Dermis microvascular lymphatic vessel endothelial cell (primary cell): ENCODE results near the gene CTSW. TPM values are rescaled to one million over a fixed set of nuclear protein-coding genes. Genes with fewer than 3 reads are reported as not detected.

Source experiments
- DNase-seq, 2 donors: peaks; one replicate each; pipeline versions ENCODE4 v3.0.0 to v3.0.0-alpha.2; 2010; ENCODE audit warnings: low read depth in 2 of 2
- total RNA-seq: library from RNA; depleted of rRNA; stranded (reverse); fragments of >200 nt; gene quantifications from 2 replicates; pipeline ENCODE4 v1.2.1, GENCODE V29; 2014

CTSW gene
- total RNA-seq, 1 donor from 2014 or later = 0.13 TPM

- no peak for DNase-seq
Measured at GRCh38 chr11:65867284-65868071, 12.2 kb upstream of the CTSW start.

GRCh38 chr11:65868076-65868667 is 11.5 kb upstream of the CTSW start:
- DNase-seq = no peak

- no peak for DNase-seq
Measured at GRCh38 chr11:65868907-65869306, 10.7 kb upstream of the CTSW start.

- DNase-seq = no peak
Measured at GRCh38 chr11:65869643-65870306, 9.9 kb upstream of the CTSW start.

GRCh38 chr11:65870307-65870658 is 9.4 kb upstream of the CTSW start:
- DNase-seq = no peak

GRCh38 chr11:65870706-65871681 is 8.6 kb upstream of the CTSW start:
- DNase-seq = no peak

- DNase-seq = no peak
Measured at GRCh38 chr11:65871811-65872548, 7.7 kb upstream of the CTSW start.

GRCh38 chr11:65872586-65873317 is 6.9 kb upstream of the CTSW start, which contains the start of gene EFEMP2:
Gene EFEMP2 (minus strand): TSS chr11:65872800. CDS start chr11:65872354, 446 bp downstream.
- no peak for DNase-seq

- peak in 1 of 2 donors; percentile 84 for DNase-seq
Measured at GRCh38 chr11:65873318-65874156, 6.1 kb upstream of the CTSW start.

- DNase-seq = no peak
Measured at GRCh38 chr11:65880027-65880426, 390 bp downstream of the CTSW start.

- DNase-seq = no peak
Measured at GRCh38 chr11:65880844-65881421, 1.3 kb downstream of the CTSW start.

GRCh38 chr11:65882120-65883057 is 2.8 kb downstream of the CTSW start:
- DNase-seq = no peak

- DNase-seq = no peak
Measured at GRCh38 chr11:65883058-65883761, 3.6 kb downstream of the CTSW start.

GRCh38 chr11:65883786-65884715 is 4.4 kb downstream of the CTSW start:
- DNase-seq = no peak

GRCh38 chr11:65884716-65885092 is 5.1 kb downstream of the CTSW start:
- peak; percentile 66 to 83 for DNase-seq

GRCh38 chr11:65885231-65885630 is 5.6 kb downstream of the CTSW start:
- DNase-seq = no peak
